Stimulated activated CD8-positive, alpha-beta memory T cell treated with anti-CD3 and anti-CD28 coated beads, Interleukin-4, amount 100 ng/mL, for 4 hours (primary cell): Measurements from ENCODE around the gene GPX5.

ENCODE experiments used
- DNase-seq, 2 donors: peaks; one replicate each; pipeline ENCODE4 v3.0.0-alpha.2; 2020; ENCODE audit warnings: low read depth in 2 of 2, low spot score in 1 of 2

Gene GPX5

GRCh38 chr6:28553986-28554881 is 28.6 kb downstream of the GPX5 start:
- DNase-seq, result no peak

GRCh38 chr6:28555136-28555535 is 29.5 kb downstream of the GPX5 start:
- DNase-seq, result no peak

- no peak for DNase-seq
Observed at GRCh38 chr6:28558629-28559028, 32.9 kb downstream of the GPX5 start.

GRCh38 chr6:28563430-28564095 is 37.9 kb downstream of the GPX5 start:
- DNase-seq, result no peak

GRCh38 chr6:28565823-28566526 is 40.3 kb downstream of the GPX5 start:
- DNase-seq, result no peak

GRCh38 chr6:28566527-28567252 is 41.0 kb downstream of the GPX5 start:
- no peak for DNase-seq

GRCh38 chr6:28567506-28567905 is 41.8 kb downstream of the GPX5 start:
- DNase-seq, result no peak

DNA sequence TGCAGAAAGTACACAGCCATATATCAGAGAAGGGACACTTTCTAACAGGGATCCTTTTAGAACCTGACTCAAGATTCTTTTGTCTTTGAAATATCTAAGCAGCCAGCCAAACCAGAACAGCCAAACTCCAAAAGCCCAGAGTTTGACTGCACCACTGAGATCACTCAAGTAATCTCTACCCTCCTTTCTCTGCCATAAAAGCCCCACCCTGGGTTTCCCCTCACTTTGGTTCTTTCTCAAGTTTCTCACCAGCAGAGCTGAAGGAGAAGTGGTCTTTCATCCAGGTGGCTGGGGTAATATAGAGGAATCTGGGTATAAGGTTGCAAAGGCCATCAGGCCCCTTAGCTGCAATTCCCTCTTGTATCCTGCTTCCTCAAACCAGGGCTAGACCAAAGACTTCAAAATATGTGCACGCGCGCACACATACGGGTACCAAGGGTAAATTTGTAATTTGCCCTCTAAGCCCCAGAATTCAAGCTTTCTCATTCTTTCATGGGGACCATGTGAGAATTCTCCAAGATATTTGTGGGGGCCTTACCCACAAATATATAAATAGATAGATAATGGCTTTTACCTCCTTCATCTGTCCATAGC is 42.9 kb downstream of the GPX5 start:
- no peak for DNase-seq

DNA sequence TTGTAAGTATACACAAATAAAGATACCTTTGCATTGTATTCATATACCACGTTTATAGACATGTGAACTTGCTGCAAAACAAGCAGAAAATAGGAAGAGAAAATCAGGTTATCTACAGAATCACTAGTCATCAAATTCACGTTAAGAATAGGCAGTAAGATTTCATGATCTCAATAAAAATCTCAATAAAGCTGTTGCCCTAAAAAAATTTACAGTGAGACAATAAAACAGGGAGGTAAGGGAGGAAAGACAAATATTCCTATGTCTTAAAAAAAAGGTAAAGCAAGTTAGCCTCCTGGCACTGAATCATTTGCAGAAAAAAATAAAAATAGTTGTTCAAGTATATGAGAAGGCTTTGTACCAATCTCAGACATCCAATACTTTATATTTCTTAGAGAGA is 44.1 kb downstream of the GPX5 start:
- DNase-seq, result no peak

GRCh38 chr6:28580475-28580874 is 54.8 kb downstream of the GPX5 start:
- no peak for DNase-seq

DNA sequence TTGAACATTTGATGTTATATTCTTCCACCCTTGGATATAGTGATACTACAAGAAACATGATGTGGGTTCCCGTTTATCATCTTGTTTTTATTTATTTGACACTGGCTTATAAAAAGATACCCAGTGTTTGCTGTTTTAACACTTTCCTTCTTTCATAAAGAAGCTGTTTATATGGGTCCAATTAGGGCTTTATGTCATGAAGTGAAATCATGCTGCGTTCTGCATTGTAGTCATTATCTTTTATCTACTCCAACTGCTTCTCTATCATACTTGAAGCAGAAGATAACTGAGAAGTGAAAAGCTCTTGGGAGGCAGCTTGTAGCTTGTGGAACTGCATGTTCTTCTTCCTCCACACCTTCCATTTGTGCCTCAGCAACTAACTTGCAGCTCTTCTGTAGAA is 57.8 kb downstream of the GPX5 start:
- DNase-seq, result no peak
